Superior temporal gyrus (tissue), 1 donor: Measurements from ENCODE around the gene SPRY2.

Source experiments
- DNase-seq: peaks from one replicate; pipeline ENCODE4 v3.0.0-alpha.2; 2016; ENCODE audit errors: extremely low spot score

SPRY2 gene

DNA sequence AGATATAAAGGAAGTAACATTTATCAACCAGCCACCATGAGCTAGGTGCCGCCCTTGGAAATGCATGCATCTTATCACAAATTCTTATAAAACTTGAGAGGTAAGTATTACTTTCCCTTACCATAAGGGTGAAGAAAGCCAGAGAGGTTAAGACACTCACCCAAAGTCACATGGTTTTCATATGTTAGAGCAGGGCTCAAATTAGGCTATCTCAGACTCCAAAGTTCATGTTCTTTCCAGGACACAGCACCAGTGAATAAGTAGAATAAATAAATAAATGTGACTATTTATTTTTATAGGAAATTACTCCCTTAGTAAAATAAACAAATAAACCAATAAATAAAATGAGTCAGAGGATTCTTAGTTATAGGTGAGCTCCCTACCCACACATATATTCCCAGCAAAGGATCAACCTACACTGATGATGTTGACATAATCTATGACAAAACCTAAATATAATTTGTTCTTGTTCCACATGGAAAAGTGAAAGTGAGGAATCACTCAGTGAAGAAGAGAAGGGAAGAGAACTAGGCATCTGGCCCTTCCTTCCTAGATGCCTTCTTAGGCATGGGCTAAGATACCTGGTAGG, 27.2 kb downstream of the SPRY2 start:
- DNase-seq: no peak

DNA sequence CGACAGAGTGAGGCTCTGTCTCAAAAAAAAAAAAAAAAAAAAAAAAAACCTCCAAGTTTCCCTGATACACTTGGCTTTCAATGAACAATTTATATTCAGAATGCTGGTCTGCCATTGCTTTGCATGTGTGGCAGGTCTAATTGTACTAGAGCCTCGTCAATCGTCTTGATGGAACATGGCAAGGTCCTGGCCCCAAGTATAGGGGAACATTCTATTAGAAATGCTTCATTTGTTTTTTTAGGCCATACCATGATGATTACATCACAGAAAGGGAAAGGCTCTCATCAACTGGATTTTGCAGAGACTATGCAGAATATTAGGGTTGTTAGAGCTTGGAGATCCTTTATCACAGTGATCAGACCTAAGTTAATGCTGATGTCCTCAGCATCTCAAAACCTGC, 28.0 kb downstream of the SPRY2 start:
- DNase-seq: no peak

DNA sequence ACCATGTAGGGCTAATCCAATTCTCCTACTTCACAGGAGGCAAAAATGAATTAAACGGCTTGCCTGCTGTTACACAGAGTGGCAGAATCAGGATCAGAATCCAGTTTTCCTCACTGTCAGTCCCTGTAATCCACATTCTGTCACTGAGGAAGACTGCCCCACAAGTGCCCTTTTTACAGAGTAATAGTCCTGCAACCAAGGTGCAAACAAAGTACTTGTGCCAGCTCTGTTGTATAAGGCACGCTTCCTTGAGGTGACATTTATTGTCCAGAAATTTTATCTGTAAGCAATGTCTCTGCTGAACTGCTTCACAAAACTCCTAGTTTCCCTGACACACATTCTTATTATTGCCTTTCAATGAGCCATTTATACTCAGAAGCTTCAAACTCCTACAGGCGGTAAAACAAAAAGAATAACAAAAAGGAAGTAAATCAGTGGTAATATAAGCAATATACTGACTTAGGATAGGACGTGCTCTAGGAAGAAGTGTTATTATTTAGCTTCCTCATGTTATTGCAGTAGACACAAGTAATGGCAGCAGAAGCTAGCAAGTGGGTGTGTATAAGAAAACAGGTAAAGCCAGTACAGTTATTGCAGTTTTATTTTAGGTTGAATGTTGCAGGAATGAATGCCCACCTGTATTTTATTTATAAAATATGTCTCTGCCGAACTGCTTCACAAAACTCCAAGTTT, 28.8 kb downstream of the SPRY2 start:
- no peak for DNase-seq

DNA sequence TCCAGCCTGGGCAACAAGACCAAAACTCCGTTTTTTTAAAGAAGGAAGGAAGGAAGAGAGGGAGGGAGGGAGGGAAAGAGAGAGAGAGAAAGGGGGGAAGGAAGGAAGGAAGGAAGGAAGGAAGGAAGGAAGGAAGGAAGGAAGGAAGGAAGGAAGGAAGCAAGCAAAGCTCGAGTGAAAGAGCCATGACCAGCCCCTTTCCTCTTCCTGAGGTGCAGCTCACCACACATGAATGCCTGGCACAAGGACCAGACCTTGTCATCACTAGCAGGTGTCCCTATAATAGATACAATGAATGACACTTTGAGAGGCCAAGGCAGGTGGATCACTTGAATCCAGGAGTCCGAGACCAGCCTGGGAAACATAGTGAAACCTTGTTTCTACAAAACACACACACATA, 31.0 kb downstream of the SPRY2 start:
- no peak for DNase-seq

DNA sequence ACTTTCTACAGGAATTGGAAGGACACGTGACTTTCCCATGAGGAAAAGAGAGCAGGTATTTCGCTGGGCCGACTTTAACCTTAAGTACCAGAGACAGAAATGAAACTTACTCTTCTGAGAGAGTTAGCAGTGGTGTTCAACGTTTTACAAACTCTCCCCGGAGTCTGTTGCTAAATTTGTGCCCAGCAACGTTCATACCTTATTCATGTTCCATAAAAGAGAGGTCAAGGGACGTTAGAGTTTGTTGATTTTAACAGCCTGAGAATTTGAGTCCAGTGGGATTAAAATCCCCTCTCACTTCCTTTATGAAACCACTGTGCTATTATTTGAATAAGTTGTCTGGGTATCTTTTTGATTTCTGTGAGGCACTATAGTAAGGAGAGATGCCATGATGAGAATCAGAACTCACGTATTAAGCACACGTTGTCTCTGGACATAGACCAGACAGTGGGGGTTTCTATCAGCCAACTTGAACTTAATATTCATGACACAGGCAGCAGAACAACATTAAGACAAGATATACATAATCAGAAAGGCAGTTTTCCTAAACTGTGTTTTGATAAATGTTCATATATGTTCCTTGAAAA, 33.4 kb downstream of the SPRY2 start:
- DNase-seq: no peak

DNA sequence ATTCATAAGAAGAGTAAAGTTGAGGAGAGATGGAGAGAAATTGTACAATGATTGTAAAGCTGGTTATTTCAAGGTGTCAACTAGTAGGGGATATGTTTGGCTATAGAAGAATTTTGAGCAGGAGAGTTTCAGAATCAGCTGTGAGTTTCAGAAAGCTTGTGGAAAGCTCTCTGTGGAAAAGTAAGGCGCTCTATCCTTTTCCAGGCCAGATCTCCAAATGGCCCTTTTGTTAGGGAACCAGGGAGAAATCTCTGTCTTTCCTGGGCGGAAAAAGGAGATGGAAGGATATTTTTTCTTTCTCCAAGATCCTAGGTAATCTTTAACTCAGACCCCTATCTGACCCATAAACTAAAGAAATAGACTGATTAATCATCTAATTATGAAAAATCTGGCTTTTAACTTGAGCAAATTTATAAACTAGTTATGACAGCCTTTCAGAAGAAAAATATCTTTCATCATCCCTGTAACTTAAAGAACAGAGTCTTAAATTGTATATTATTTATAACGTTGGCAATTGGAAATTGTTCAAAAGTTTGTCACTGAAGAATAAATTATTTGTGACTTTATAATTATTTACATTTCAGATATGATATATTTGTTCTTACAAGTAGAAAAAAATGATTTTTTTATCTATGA, 34.5 kb downstream of the SPRY2 start:
- DNase-seq: no peak

DNA sequence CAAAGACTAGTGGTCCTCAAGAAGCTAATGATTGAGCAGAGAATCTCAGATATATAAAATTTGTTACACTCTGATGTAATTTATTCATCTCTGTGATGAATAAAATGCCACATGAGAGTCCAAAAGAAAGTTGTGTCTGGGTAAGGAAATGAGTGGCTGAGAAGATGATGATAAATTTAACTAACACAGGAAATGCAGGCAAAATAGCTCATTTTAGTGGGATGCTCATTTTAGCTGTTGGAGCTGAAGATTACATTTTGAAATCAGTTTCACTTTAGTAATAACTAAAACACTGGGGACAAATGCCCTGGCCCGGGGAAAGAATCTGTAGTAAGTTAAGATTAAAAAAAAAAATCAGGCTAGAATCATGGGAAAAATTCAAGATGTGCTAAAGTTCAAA, 35.2 kb downstream of the SPRY2 start:
- no peak for DNase-seq

DNA sequence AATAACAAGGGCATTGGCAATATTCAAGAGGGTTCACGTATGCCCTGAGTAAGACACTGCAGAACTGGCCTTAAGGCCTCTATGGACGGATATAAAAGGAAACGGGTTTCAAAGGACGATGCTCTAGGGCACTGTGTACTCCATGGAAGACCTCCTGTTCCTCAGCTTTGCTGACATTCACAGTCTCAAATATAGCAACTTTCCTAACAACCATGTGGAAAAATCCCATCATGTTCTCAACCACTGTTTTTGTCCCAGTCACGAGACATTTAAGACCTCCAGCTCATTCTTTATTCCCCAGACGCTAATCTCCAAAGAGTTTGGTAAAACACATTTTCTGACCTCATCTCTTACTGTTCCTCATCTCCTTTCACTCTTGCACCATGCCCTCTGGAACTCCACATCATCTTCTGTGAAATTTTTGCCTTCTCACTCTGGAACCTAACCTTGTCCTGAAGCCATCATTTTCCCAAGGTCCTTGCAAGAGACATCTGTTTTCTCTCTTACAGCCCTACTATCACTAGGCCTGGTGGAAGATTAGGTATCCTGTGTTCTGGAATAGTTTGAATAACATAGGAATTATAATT, 37.6 kb downstream of the SPRY2 start:
- DNase-seq: no peak

DNA sequence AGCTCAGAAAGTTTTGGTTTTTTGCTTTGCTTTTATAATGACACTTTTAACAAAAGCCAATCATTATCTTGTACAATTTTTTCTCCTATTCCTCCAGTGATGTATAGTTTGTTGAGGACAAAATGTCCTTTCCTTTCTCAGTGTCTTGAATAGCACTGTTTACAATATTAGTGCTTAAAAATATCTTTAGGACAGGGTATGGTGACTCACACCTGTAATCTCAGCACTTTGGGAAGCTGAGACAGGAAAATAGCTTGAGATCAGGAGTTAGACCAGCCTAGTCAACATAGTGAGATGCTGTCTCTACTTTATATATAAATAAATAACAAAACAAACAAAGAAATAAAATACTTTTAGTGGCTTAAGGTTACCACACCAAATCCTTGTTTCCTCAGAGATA, 41.9 kb downstream of the SPRY2 start:
- DNase-seq: no peak

DNA sequence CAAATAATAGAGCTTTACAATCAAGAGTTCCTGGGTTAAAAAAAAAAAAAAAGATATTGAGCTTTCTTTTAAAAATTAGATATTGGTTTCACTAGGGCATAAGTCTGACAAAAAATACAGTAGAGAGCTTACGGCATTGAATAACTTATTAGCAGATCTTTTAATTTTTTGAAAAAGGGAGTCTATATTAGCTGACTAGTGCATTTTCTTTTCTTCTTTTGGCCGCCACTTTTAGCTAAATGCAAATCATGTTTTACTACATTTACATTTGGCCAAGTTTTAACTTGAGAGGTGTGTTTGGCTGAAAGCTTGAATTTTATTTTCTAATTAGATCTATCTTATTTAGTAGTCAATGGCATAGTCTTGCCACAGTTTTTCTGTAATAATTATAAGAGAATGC, 43.4 kb downstream of the SPRY2 start:
- DNase-seq: no peak

DNA sequence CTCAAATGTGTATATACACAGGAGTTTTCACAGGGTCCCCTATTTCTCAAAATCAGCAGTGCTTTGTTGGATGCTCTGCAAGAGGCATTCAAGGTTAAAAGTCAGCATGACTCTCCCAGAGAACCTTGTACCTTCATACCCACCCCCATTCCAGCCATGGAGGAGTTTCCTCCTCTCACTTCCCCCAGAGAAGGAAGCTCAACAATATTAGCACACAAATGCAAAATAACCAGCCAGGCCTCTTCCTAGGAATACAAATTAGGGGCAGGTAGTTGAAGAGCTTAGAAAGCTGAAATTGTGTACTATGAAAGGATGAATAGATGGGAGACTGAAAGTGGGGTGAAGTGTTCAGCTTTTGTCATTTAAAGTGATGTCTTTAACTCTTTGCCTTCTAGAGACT, 43.8 kb downstream of the SPRY2 start:
- DNase-seq: no peak

DNA sequence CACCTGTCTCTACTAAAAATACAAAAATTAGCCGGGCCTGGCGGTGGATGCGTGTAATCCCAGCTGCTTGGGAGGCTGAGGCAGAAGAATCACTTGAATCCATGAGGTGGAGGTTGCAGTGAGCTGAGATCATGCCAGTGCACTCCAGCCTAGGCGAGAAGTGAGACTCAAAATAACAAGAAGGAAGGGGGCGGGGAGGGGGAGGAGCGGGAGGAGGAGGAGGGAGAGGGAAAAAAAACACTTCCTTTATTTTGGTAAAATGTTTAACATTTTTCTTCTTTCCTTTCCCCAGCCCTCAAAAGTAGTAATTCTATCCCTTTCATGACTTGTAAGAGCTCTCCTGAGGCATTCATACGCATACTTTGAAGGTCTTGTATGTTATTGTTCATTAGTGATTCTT, 44.3 kb downstream of the SPRY2 start:
- no peak for DNase-seq

DNA sequence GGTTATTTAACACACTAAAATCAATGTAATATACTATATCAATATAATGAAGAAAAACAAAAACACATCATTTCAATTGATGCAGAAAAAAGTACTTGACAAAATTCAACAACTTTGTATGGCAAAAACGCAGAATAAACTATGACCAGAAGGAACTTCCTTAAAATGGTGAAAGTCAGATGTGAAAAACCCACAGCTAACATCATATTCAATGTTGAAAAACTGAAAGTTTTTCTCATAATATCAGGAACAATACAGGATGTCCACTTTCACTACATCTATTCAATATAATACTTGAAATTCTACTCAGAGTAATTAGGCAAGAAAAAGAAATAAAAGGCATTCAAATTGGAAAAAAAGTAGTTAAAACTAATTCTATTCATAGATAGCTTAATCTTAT, 50.3 kb downstream of the SPRY2 start:
- DNase-seq: no peak
